Measurements from ENCODE around the gene DCAF8.

DNA sequence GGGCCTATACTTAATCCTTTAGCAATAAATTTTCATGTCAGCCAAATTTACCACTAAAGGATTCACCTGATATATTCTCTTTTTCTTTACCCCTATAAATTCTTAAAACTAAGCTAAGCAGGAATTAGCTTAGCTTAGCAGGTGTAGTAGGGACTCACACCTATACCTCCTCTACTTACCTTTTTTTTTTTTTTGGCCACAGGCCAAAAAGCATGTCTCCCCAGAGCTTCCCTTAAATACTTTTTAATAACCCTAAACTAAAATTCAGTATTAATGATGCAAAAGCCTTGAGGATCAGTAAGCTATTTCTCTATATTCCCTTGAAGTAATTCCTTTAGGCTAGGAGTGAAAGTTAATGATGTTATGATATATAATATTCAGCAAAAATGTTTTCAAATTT lies 33.9 kb downstream of the DCAF8 start:
- TF ChIP-seq, protein P1, sequence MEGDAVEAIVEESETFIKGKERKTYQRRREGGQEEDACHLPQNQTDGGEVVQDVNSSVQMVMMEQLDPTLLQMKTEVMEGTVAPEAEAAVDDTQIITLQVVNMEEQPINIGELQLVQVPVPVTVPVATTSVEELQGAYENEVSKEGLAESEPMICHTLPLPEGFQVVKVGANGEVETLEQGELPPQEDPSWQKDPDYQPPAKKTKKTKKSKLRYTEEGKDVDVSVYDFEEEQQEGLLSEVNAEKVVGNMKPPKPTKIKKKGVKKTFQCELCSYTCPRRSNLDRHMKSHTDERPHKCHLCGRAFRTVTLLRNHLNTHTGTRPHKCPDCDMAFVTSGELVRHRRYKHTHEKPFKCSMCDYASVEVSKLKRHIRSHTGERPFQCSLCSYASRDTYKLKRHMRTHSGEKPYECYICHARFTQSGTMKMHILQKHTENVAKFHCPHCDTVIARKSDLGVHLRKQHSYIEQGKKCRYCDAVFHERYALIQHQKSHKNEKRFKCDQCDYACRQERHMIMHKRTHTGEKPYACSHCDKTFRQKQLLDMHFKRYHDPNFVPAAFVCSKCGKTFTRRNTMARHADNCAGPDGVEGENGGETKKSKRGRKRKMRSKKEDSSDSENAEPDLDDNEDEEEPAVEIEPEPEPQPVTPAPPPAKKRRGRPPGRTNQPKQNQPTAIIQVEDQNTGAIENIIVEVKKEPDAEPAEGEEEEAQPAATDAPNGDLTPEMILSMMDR (IDR thresholded peaks at IDR 0.05; ENCODE audit: low read length), result no peak
- TF ChIP-seq EZH2 (optimal IDR thresholded peaks at IDR 0.05; ENCODE audit: low read depth, low read length) (no peak), EZH2phosphoT487 (IDR thresholded peaks at IDR 0.05; ENCODE audit: low read length) (no peak)

Data from MM.1S (cell line).